ENCODE results near the gene RESP18. TPM values are rescaled to one million over a fixed set of nuclear protein-coding genes. Genes with fewer than 3 reads are reported as not detected.
"Not testable (repeated sequence)": the region's sequence is repeated elsewhere in the genome, so short reads cannot be mapped to it uniquely, and the experiment has no call there.

The RESP18 gene
- total and polyA plus RNA-seq, 8 donors: not detected

- H3K9me3 ChIP-seq: no peaks in the 10 kb centered on the region
- no peak overlapping the region for H3K4me3 ChIP-seq
- TF ChIP-seq CTCF (IDR thresholded peaks at IDR 0.05) (no peak), EP300 (IDR thresholded peaks at IDR 0.05) (no peak), POLR2A (IDR thresholded peaks at IDR 0.05) (no peak), POLR2AphosphoS5 (IDR thresholded peaks at IDR 0.05) (no peak)
- DNase-seq: no peak
- H3K27ac ChIP-seq: no peak overlapping the region
- H3K27me3 ChIP-seq: peaks cover 2 to 84% (median 38%) of the 10 kb centered on the region in 3 donors
- intact Hi-C loops (cut with DNase I; ENCODE audit: low total_unique reads): no loop called here
- H3K36me3 ChIP-seq: no peaks in the 10 kb centered on the region
- H3K4me1 ChIP-seq: no peaks in the 10 kb centered on the region
- 66 to 71% (median 68%) methylated on average over 9 of the region's 9 CpGs for WGBS, 5 donors
Observed at GRCh38 chr2:219325657-219326315, 6.8 kb downstream of the RESP18 start.

GRCh38 chr2:219325136-219325535, 7.4 kb downstream of the RESP18 start:
- Histone ChIP-seq H3K4me3 (no peak overlapping the region), H3K9me3 (no peaks in the 10 kb centered on the region), H3K4me1 (no peaks in the 10 kb centered on the region), H3K27ac (no peak overlapping the region), H3K27me3 (peaks cover 0 to 84% (median 33%) of the 10 kb centered on the region in 3 donors), H3K36me3 (no peaks in the 10 kb centered on the region)
- no peak for DNase-seq
- TF ChIP-seq CTCF (IDR thresholded peaks at IDR 0.05) (no peak), EP300 (IDR thresholded peaks at IDR 0.05) (no peak), POLR2AphosphoS5 (IDR thresholded peaks at IDR 0.05) (no peak), POLR2A (IDR thresholded peaks at IDR 0.05) (no peak)
- intact Hi-C loops (cut with DNase I; ENCODE audit: low total_unique reads): no loop called here
- WGBS, 5 donors: 77 to 91% (median 87%) methylated on average over 4 of the region's 4 CpGs

- DNase-seq: no peak
- intact Hi-C loops (cut with DNase I; ENCODE audit: low total_unique reads): no loop called here
- Histone ChIP-seq H3K4me3 (no peak overlapping the region), H3K27me3 (peaks cover 0 to 79% (median 33%) of the 10 kb centered on the region in 3 donors), H3K27ac (no peak overlapping the region), H3K4me1 (no peaks in the 10 kb centered on the region), H3K36me3 (no peaks in the 10 kb centered on the region), H3K9me3 (no peaks in the 10 kb centered on the region)
- TF ChIP-seq CTCF (IDR thresholded peaks at IDR 0.05) (no peak), POLR2A (IDR thresholded peaks at IDR 0.05) (no peak), EP300 (IDR thresholded peaks at IDR 0.05) (no peak), POLR2AphosphoS5 (IDR thresholded peaks at IDR 0.05) (no peak)
- 62 to 73% (median 71%) methylated on average over 4 of the region's 4 CpGs for WGBS, 5 donors
Observed at GRCh38 chr2:219323434-219323833, 9.1 kb downstream of the RESP18 start.

GRCh38 chr2:219314804-219315468, 17.6 kb downstream of the RESP18 start:
- TF ChIP-seq CTCF (IDR thresholded peaks at IDR 0.05): no peak
- TF ChIP-seq POLR2A (IDR thresholded peaks at IDR 0.05): no peak
- TF ChIP-seq POLR2AphosphoS5 (IDR thresholded peaks at IDR 0.05): no peak
- TF ChIP-seq EP300 (IDR thresholded peaks at IDR 0.05): no peak
- H3K27me3 ChIP-seq: peaks cover 0 to 48% (median 4%) of the 10 kb centered on the region in 3 donors
- intact Hi-C loops (cut with DNase I; ENCODE audit: low total_unique reads): no loop called here
- H3K4me1 ChIP-seq: no peaks in the 10 kb centered on the region
- DNase-seq: no peak
- no peak overlapping the region for H3K4me3 ChIP-seq
- no peak overlapping the region for H3K27ac ChIP-seq
- 88 to 94% (median 93%) methylated on average over 16 of the region's 16 CpGs for WGBS, 5 donors
- H3K9me3 ChIP-seq: no peaks in the 10 kb centered on the region
- no peaks in the 10 kb centered on the region for H3K36me3 ChIP-seq

GRCh38 chr2:219312683-219313263, 19.8 kb downstream of the RESP18 start:
- not testable (repeated sequence) for H3K27ac ChIP-seq
- peaks cover 8 to 53% (median 26%) of the 10 kb centered on the region in 3 donors for H3K27me3 ChIP-seq
- 86 to 94% (median 91%) methylated on average over 28 to 48 of the region's 49 CpGs for WGBS, 5 donors

More at GRCh38 chr2:219312683-219313263, 19.8 kb downstream of the RESP18 start:
- H3K4me1 ChIP-seq: peaks cover 0 to 16% (median 8%) of the 10 kb centered on the region in 4 donors
- H3K36me3 ChIP-seq; H3K4me3 ChIP-seq; intact Hi-C loops (cut with DNase I; ENCODE audit: low total_unique reads); DNase-seq; H3K9me3 ChIP-seq: not testable (repeated sequence)
